GM18508 (cell line): ENCODE data around the gene PIK3R5.

Experiments
- ATAC-seq: cut with Tn5 transposase; IDR thresholded peaks from one replicate; pipeline ENCODE4 v1.9.1; 2021; ENCODE audit warnings: moderate number of reproducible peaks; ENCODE audit not compliant: insufficient read depth, unreplicated experiment

Gene PIK3R5, protein sequence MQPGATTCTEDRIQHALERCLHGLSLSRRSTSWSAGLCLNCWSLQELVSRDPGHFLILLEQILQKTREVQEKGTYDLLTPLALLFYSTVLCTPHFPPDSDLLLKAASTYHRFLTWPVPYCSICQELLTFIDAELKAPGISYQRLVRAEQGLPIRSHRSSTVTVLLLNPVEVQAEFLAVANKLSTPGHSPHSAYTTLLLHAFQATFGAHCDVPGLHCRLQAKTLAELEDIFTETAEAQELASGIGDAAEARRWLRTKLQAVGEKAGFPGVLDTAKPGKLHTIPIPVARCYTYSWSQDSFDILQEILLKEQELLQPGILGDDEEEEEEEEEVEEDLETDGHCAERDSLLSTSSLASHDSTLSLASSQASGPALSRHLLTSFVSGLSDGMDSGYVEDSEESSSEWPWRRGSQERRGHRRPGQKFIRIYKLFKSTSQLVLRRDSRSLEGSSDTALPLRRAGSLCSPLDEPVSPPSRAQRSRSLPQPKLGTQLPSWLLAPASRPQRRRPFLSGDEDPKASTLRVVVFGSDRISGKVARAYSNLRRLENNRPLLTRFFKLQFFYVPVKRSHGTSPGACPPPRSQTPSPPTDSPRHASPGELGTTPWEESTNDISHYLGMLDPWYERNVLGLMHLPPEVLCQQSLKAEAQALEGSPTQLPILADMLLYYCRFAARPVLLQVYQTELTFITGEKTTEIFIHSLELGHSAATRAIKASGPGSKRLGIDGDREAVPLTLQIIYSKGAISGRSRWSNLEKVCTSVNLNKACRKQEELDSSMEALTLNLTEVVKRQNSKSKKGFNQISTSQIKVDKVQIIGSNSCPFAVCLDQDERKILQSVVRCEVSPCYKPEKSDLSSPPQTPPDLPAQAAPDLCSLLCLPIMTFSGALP

DNA sequence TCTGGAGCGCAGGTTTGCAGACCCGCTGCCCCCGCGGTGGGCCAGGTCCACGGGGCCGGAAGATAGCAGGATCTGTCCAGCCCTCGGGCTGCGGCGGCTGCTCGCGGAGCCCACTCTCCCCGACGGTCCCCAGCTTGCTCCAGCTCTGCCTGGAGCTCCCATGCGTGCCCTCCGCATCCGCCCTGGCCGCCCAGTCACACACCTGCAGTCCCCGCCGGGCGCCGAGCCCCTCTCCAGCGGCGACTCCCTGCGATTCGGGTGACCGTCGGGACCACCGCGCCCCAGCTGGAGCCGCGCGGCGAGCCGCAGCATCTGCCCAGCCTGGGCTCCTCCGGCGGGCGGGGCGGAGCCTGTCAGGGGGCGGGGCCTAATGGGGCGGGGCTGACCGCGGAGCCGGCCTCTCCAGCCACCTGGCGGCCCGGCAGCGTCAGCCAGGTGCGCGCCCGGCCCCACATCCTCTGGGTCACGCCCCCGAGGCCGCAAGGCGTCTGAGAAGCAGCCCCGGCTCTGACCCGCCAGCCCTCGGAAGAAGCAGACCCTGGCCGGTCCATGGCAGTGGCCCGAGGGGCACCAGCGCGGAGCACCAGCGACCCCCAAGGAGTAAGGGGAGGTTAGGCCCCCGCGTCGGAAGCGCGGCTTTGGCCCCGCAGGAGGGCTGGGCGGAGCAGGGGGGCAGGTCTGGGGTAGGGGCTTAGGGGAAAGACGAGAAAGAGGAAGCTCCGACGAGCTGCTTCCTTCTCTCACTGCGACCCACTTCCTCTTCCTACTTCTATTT is at the start of gene PIK3R5:
PIK3R5 (minus strand) TSS at position 314 of the 775 bp plus-strand sequence. CDS start 54,213 bp downstream, outside the sequence.
- no peak for ATAC-seq

DNA sequence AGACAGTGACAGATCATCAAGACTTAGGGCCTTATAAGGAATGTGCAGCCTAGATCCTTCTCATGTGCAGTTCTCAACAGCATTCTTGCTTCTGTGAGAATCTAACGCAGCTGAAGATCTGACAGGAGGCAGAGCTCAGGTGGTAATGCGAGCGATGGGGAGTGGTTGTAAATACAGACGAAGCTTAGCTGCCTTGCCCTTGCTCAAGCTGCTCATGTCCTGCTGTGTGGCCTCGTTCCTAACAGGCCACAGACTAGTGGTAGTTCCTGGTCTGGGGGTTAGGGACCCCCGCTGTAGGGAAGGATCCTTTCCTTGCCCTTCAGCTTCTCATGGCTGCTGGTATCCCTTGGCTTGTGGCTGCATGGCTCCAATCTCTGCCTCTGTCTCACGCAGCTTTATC is 45.5 kb upstream of the PIK3R5 start:
- ATAC-seq = no peak

DNA sequence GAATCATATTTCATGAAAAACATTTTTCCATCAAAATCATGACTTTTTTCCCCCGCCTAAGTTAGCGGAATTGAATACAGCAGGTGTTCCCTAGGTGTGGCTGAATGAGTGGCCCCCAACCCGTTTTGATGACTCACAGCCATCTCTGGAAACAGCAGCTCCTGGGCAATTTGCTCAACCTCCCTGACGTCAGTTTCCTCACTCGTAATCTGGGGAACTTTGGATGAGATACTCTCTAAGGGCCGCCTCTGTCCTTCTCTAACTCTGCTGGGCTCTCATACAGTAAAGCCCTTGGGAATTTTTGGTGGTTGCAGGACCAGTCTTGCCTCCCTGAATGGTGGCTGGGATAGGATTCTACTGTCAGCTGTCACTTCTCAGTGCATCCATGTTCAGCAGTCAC is 44.2 kb upstream of the PIK3R5 start:
- ATAC-seq = no peak

DNA sequence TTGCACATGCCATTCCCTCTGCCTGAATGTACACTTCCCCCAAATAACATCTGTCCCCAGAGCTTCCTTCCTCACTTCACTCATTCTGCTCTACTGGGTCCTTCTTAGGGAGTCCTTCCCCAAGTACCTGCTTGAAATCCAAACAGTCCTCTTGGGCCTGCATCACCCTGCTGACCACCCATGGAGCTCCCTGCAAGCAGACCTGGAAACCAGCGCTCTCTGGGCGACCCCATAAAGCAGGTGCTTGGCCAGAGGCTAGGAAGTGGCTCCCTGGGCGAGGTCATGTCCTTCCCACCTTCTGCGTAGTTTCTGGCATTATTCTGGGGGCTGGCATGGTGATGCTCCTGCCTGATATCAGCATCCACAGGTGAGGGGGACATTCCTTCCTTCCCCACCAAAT is 43.6 kb upstream of the PIK3R5 start:
- ATAC-seq = no peak

DNA sequence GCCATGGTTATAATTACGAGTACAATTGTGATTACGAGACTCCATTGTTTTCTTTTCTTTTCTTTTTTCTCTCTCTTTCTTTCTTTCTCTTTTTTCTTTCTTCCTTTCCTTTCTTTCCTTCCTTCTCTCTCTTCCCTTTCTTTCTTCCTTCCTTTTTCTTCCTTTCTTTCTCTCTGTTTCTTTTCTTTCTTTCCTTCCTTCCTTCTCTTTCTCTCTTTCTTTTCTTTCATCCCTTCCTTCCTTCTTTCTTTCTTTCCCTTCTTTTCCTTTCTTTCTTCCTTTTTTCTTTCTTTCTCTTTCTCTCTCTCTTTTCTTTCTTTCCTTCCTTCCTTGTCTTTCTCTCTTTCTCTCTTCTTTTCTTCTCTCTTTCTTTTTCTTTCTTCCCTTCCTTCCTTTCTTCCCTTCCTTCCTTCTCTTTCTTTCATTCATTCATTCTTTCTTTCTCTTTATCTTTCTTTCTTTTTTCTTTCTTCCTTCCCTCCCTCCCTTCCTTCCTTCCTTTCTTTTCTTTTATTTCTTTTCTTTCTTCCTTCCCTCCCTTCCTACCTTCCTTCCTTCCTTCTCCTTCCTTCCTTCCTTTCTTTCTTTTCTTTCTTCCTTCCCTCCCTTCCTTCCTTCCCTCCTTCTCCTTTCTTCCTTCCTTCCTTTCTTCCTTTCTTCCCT is 41.7 kb upstream of the PIK3R5 start:
- ATAC-seq = no peak

DNA sequence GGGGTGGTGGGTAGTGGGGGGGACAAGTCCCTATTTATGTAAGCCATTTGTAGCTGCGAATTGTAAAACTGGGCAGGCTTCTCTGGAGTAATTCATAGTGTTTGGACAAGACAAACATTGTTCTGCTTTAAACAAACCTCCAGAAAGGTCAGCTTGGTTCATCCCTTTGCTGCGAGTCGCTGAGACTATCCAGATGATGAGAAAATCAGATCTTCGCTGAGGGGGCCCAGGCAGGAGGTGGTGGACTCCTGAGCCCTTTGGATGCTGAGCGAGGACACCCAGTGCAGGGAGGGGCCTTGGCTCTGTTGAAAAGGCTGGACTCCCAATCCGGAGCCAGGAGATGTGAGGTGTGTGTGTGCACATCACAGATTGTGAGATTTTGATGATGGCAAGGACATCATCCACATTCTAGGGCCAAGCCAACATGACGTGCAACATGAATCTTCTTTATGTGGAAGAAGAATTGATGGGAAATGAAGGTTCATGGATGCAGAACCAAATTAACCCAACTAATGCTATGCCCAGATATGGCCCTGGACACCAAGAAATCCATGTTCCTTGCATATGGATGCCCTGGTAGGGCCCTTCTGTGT is 40.8 kb upstream of the PIK3R5 start:
- no peak for ATAC-seq

DNA sequence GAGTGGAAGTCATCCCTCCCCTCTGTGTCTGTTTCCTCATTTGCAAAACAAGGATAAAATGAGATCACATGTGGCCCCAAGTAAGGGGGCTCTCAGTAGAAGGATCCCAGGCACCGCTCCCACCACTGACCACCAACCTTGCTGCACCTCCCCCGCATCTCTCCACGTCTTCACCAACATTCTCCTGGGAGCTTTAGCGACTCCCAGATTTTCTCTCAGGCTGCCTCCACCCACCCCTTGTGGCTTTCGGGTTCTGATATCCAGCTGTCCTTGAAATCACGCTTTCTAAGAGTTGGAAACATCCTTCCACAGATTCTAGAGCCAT is 39.4 kb upstream of the PIK3R5 start:
- ATAC-seq = no peak

DNA sequence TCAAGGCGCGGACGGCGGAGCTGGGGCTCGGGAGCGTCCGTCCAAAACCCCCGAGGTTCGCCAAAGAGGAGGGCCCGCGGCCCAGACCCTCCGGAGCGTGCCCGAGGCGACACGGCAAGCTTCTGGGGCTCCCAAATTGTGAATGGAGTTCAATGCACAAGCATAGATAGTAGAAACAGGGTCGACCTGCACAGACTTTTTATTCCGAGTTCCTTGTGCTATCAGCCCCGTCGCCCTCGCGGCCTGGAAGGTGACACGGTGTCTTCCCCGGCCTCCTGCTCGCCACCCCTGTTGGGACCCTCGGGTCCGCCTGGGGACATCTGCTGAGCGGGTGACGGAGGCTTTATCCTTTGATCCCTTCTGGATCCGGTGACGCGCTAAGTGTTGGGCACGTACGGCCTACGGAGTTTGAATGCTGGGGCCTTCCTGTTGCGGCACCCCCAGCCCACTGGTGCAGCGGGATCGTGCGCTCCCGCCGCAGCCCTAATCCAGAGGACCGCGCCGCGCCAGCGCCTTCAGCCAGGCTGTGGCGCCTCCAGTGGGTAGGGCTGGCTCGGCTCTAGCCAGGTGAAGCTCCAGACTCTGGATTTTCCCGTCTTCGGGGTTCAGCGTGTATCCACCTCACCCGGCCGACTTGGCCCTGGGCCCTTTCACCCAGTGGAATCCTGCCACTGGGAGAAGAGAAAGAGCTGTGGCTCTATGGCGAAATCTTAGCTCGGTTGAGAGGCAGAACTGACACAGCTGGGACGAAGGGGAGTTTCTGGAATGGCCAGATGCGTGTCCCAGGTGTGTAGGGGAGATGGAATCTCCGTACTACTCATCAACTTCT is 38.8 kb upstream of the PIK3R5 start:
- ATAC-seq = no peak

DNA sequence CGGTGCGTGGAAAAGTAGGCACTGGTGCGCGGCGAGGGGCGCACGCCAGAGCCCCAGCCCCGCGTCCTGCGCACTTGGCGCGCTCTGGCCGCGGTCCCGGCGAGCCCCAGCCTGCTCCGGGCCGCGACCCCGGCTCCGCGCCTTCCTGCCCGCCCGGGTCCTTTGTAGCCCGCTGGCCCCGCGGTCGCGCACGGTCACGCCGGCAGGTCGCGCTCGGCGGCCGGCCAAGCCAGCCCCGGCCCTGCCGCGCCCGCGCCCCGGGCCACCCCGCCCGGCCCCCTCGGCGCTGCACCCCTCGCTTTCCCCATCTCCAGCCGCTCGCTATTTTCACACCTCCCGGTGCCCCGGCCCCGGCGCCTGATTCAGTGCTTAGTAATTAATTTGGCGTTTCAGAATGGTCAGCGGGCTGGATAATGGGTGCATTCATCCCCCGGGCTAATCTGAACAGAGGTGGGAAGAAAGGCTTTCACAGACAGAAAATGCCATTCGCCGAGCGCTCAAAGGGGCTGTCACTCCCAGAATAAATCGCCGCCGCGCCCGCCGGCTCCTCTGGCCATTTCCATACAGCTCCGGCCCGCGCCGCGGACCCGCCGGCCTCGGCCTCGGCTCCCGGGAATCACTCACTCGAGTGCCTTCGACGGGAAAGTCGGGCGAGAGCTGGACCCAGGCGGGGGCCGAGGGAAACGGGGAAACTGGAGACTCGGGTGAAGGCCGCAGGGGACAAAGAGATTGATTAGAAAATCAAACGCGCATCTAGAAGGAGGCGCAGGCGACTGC is 38.0 kb upstream of the PIK3R5 start:
- ATAC-seq = no peak

DNA sequence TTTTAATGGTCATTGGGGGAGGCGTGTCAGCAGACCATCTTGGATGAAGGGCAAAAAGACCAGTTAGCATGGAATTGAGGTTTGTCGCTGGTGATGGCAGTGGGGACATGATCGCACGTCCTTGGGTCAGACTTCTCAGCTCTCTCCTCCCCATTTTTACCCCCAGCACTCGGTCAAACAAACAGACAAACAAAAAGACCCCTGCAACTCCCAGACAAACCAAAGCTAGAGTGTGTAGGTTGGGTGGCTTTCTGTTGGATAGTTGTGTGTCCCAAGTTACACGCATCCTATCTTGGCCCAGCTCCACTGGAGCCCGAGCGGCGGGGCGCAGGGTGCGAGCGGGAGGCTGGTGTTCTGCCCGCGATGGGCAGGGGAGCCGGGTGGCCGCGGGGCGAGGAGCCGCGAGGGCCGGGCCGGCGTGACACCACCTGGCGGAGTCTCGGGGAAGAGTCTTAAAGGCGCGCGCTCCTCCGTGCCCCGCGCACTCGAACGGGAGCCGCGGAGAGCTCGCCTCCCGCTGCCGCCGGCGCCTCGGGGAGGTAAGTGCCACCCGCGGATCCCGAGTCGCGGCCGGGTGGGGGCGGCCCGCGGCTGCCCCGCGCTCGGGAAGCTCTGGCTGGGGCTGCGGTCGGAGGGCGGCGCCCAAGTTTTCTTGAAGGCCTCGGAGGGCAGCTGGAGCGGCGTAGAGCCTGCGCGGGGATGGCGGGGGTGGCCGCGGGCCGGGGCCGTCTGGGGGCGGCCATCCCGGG is 37.3 kb upstream of the PIK3R5 start:
- no peak for ATAC-seq

DNA sequence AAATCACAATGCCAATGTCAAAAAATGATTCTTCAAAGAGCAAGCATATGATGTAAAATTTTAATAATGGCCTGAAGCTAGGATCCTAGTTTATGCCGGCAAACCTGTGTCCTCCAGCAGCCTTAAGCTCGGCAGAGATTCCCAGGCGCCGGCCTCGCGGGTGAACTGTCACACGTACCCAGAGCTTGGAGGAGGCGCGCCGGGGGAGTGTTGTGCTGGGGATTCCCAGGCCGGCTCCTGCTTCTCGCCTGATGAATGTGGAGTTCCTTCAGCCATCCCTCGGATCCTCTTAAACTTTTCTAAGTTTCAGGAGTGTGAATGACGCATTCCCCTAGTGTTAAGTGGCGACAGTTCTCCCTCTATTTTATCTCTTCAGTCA is 36.7 kb upstream of the PIK3R5 start:
- no peak for ATAC-seq

DNA sequence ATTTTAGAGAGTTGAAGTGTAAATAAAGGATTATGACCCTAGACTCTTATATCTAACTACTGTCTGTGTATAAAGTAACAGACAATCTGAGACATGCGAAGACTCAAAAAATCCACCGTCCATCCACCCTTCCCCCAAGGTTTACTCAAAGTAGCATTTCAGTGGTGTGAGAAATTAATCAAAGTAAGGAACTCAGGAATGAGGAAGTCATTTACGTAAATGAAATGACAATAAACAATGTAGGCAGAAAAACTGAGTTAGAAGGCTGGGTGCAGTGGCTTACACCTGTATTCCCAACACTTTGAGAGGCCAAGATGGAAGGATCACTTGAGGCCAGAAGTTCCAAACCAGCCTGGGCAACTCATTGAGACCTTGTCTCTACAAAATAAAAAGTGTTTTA is 36.1 kb upstream of the PIK3R5 start:
- ATAC-seq = no peak

DNA sequence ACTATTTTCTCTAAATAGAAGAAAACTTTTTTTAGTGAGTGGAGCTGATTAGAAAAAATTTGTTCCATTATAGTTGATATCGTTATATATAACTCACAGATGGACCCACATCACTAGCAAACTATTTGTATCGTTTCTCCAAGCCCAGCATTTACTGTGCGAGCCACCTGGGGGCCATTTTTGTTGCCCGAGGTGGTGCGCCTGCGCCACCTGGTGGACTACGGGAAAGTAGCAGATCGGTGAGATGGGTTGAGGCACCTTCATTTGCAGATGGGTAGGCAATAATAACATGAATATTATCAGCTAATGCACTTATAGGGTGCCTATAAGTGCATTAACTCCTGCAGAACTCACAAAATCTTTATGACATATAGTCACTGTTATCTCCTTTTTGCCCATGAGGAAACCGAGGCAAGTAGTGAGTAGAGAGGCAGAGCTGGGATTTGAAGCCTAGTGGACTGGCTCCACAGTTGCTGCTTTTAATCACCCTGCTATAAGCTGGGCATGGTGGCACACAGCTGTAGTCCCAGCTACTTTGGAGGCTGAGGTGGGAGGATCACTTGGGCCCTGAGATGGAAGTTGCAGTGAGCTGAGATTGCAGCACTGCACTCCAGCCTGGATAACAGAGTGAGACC is 32.6 kb upstream of the PIK3R5 start:
- ATAC-seq = no peak

DNA sequence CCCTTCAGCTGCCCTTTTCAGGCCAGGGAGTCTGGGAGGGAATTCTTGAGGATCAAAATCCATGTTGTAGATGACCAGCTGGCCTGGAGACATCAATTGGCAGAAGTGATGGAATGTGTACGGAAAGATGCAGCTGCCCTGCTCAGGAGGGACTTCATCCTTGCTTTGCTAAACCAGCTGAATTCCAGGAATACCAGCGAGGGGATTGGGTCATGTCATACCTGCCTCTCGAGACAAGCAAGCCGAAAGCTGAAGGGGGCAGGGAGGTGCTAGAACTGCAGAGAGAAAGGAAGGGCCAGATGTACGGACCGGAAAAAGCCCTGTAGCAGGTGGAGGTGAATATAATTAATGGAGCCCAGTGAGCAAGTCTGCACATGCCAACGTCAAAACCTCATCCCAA is 30.2 kb upstream of the PIK3R5 start:
- no peak for ATAC-seq

DNA sequence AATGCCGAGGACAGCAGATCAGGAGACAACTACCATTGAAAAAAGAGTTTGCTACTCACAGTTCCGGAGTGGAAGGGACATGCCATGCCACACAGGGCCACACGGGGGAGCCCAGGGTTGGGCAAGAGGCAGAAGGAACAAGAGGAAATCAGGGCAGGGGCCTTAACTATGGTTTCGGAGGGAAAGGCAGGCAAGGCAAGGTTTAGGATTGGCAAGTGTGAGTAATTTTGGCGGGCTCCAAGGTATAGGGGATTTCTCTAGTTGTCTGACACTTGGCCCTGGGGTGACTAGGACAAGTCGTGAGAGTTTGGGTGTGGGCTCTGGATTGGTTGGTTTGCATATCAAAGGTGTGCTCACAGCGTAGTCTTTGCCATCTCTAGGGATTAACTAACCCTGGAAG is 28.8 kb upstream of the PIK3R5 start:
- no peak for ATAC-seq

DNA sequence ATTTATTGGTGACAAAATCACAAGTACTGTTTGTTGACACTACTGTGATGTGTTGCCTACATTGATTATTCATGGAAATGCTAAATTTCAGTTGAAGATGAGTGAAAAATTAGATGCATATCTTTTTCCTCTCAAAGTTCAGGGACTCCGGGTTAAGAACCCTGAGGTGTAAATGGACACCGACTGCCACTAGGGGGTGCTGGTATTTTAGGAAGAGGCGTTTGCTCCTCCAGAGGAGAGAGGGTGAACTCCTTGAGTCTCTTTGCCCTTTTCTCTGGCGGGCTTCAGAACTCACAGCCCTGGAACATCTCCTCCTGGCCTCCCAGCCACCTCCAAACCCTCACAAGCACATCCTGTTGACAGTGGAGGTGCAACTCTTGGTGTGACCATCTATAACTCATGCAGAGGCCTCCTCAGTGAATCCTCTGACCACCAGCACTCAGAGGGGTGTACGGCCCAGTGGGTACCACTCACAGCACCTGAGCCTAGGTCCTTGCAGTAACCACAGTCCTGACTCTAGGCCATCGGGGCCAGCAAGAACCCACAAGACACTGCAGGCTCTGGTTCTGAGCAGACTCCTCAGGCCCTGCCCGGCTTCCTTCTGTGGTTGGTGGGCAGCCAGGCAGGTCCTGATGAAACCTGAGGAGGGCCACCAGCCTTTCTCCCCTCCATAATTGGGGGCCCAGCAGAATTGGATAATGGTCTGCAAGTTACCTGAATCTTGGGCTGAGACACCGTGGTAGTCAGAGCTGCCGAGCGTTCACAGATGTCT is 26.2 kb upstream of the PIK3R5 start:
- no peak for ATAC-seq
